GM12891 (cell line): ENCODE data around the gene YIPF4.

Experiments used
- PAX5 ChIP-seq: IDR thresholded peaks from 2 replicates; pipeline ENCODE4 v1.6.1; 2011; ENCODE audit warnings: low read length, moderate library complexity, mild to moderate bottlenecking; ENCODE audit not compliant: insufficient read depth, severe bottlenecking
- POLR2A ChIP-seq: IDR thresholded peaks from 2 replicates; pipeline ENCODE4 v1.6.1; 2011; ENCODE audit warnings: low read depth, low read length, control low read depth
- POLR2AphosphoS5 ChIP-seq: IDR thresholded peaks from 2 replicates; pipeline ENCODE4 v1.6.1; 2011; ENCODE audit warnings: low read depth, low read length, control low read depth
- POU2F2 ChIP-seq: IDR thresholded peaks from 2 replicates; pipeline ENCODE4 v1.6.1; 2011; ENCODE audit warnings: low read depth, mild to moderate bottlenecking, control low read depth, low read length, moderate library complexity

GRCh38 chr2:32289165-32289999, 11.7 kb downstream of the YIPF4 start:
- no peak for TF ChIP-seq PAX5
- no peak for TF ChIP-seq POLR2A
- no peak for TF ChIP-seq POU2F2
- no peak for TF ChIP-seq POLR2AphosphoS5
